Middle frontal gyrus (tissue), 1 donor: ENCODE data around the gene DNM2.
"Not testable (repeated sequence)": the region's sequence is repeated elsewhere in the genome, so short reads cannot be mapped to it uniquely, and the experiment has no call there.

Source experiments
- DNase-seq: peaks from one replicate; pipeline ENCODE4 v3.0.0-alpha.2; 2015; ENCODE audit warnings: low spot score; ENCODE audit errors: extremely low spot score

The DNM2 gene

GRCh38 chr19:10831987-10832938, 114.4 kb downstream of the DNM2 start:
- no peak for DNase-seq

GRCh38 chr19:10832939-10833296, 115.0 kb downstream of the DNM2 start:
- DNase-seq: no peak

- DNase-seq: no peak
Observed at GRCh38 chr19:10835089-10835753, 117.3 kb downstream of the DNM2 start.

GRCh38 chr19:10835754-10836478, 118.0 kb downstream of the DNM2 start, which contains the start of gene TMED1:
TSS of gene TMED1 (minus strand) at chr19:10836212. CDS start at chr19:10836191, 21 bp downstream.
- DNase-seq: peak; percentile 91

GRCh38 chr19:10836479-10837330, 118.8 kb downstream of the DNM2 start:
- no peak for DNase-seq

GRCh38 chr19:10837649-10838048, 119.8 kb downstream of the DNM2 start:
- DNase-seq: not testable (repeated sequence)

- no peak for DNase-seq
Observed at GRCh38 chr19:10838377-10838776, 120.5 kb downstream of the DNM2 start.

- DNase-seq: no peak
Observed at GRCh38 chr19:10839114-10840050, 121.5 kb downstream of the DNM2 start.

- DNase-seq: no peak
Observed at GRCh38 chr19:10842788-10843187, 124.9 kb downstream of the DNM2 start.

- DNase-seq: no peak
Observed at GRCh38 chr19:10846500-10847202, 128.8 kb downstream of the DNM2 start.

GRCh38 chr19:10848230-10848856, 130.5 kb downstream of the DNM2 start, which contains the start of gene C19orf38:
TSS of gene C19orf38 (plus strand) at chr19:10848415. CDS start at chr19:10848509, 94 bp downstream.
- no peak for DNase-seq

- DNase-seq: no peak
Observed at GRCh38 chr19:10850631-10851030, 132.8 kb downstream of the DNM2 start.

GRCh38 chr19:10852098-10852800, 134.4 kb downstream of the DNM2 start:
- DNase-seq: no peak

- no peak for DNase-seq
Observed at GRCh38 chr19:10852941-10853340, 135.1 kb downstream of the DNM2 start.

- no peak for DNase-seq
Observed at GRCh38 chr19:10854350-10855089, 136.6 kb downstream of the DNM2 start.

- no peak for DNase-seq
Observed at GRCh38 chr19:10855879-10856522, 138.1 kb downstream of the DNM2 start.

GRCh38 chr19:10856899-10857298, 139.0 kb downstream of the DNM2 start:
- not testable (repeated sequence) for DNase-seq
